OCI-LY3 (cell line): Measurements from ENCODE around the gene EFEMP2.
"Not testable (repeated sequence)": the region's sequence is repeated elsewhere in the genome, so short reads cannot be mapped to it uniquely, and the experiment has no call there.

Experiments used
- H2AFZ ChIP-seq: fragments of 200-600, 300-600 bp; shearing (Covaris generic); 2 replicates; pipeline ENCODE4 v1.6.0; 2014; ENCODE audit warnings: antibody characterized with exemption, low read depth, low read length
- H3K27ac ChIP-seq: fragments of 200-600, 300-600 bp; sonication (generic); 2 replicates; pipeline ENCODE4 v1.5.1; 2014; ENCODE audit warnings: mild to moderate bottlenecking, low read length, moderate library complexity, mixed read lengths
- H3K27me3 ChIP-seq: fragments of 200-600, 300-600 bp; sonication (generic); 2 replicates; pipeline ENCODE4 v1.6.1; 2014; ENCODE audit warnings: low read depth, low read length, mixed read lengths
- H3K36me3 ChIP-seq: fragments of 200-600, 300-600 bp; sonication (generic); replicated peaks from 2 replicates; pipeline ENCODE3; 2014; ENCODE audit warnings: low read depth, low read length, mixed read lengths
- H3K4me1 ChIP-seq: fragments of 300-600, 200-600 bp; sonication (generic); 2 replicates; pipeline ENCODE4 v1.6.1; 2014; ENCODE audit warnings: low read length, mixed read lengths
- H3K4me2 ChIP-seq: fragments of 200-600, 300-600 bp; sonication (generic); 2 replicates; pipeline ENCODE4 v1.6.1; 2014; ENCODE audit warnings: low read length, mixed read lengths
- H3K4me3 ChIP-seq: fragments of 300-600, 200-600 bp; sonication (generic); 2 replicates; pipeline ENCODE4 v1.5.1; 2014; ENCODE audit warnings: antibody characterized with exemption, mild to moderate bottlenecking, low read length, moderate library complexity
- H3K79me2 ChIP-seq: fragments of 300-600, 200-600 bp; shearing (Covaris generic); 2 replicates; pipeline ENCODE4 v1.6.1; 2014; ENCODE audit warnings: mild to moderate bottlenecking, low read length, mixed read lengths
- H3K9ac ChIP-seq: fragments of 300-600, 200-600 bp; shearing (Covaris generic); 2 replicates; pipeline ENCODE4 v1.6.0; 2014; ENCODE audit warnings: mild to moderate bottlenecking, low read length, moderate library complexity
- H3K9me3 ChIP-seq: fragments of 200-600, 300-600 bp; shearing (Covaris generic); 2 replicates; pipeline ENCODE4 v1.6.1; 2014; ENCODE audit warnings: low read length, mixed read lengths; ENCODE audit not compliant: insufficient read depth
- H4K20me1 ChIP-seq: fragments of 200-600, 300-600 bp; sonication (generic); 2 replicates; pipeline ENCODE4 v1.6.1; 2016; ENCODE audit warnings: low read length, mixed read lengths; ENCODE audit not compliant: insufficient read depth
- EZH2phosphoT487 ChIP-seq: fragments of 200-600 bp; shearing (Covaris generic); IDR thresholded peaks from 2 replicates; pipeline ENCODE4 v1.6.1; 2018; ENCODE audit warnings: antibody characterized with exemption, mixed run types, low read depth
- TF ChIP-seq, protein P1 (sequence below): fragments of 200-600, 300-600 bp; sonication (generic); IDR thresholded peaks from 2 replicates; pipeline ENCODE4 v1.5.1; 2014; ENCODE audit warnings: antibody characterized with exemption, low read length, low read depth

EFEMP2 gene

DNA sequence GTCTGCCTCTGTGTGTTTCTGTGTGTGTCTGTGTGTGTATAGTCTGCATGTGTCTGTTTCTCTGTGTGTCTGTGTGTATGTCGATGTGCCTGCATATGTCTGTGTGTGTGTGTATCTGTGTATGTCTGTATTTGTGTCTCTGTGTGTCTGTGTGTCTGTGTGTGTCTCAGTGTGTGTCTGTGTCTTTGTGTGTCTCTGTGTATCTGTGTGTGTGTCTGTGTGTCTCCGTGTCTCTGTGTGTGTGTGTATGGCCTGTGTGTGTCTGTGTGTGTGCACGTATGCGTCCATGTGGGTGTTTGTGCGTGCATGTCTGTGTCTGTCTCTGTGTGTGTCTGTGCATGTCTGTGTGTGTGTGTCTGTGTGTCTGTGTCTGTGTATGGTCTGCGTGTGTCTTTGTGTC is 38.4 kb downstream of the EFEMP2 start:
- Histone ChIP-seq H3K36me3 (no peaks in the 10 kb centered on the region), H3K27me3 (peaks cover 16% of the 10 kb centered on the region), H3K79me2 (no peaks in the 10 kb centered on the region), H2AFZ (no peak overlapping the region), H3K27ac (no peak overlapping the region), H3K4me3 (no peak overlapping the region), H4K20me1 (no peaks in the 10 kb centered on the region), H3K4me1 (no peaks in the 10 kb centered on the region), H3K9me3 (no peaks in the 10 kb centered on the region), H3K9ac (no peak overlapping the region), H3K4me2 (no peak overlapping the region)
- TF ChIP-seq, protein P1, sequence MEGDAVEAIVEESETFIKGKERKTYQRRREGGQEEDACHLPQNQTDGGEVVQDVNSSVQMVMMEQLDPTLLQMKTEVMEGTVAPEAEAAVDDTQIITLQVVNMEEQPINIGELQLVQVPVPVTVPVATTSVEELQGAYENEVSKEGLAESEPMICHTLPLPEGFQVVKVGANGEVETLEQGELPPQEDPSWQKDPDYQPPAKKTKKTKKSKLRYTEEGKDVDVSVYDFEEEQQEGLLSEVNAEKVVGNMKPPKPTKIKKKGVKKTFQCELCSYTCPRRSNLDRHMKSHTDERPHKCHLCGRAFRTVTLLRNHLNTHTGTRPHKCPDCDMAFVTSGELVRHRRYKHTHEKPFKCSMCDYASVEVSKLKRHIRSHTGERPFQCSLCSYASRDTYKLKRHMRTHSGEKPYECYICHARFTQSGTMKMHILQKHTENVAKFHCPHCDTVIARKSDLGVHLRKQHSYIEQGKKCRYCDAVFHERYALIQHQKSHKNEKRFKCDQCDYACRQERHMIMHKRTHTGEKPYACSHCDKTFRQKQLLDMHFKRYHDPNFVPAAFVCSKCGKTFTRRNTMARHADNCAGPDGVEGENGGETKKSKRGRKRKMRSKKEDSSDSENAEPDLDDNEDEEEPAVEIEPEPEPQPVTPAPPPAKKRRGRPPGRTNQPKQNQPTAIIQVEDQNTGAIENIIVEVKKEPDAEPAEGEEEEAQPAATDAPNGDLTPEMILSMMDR = no peak
- no peak for TF ChIP-seq EZH2phosphoT487

DNA sequence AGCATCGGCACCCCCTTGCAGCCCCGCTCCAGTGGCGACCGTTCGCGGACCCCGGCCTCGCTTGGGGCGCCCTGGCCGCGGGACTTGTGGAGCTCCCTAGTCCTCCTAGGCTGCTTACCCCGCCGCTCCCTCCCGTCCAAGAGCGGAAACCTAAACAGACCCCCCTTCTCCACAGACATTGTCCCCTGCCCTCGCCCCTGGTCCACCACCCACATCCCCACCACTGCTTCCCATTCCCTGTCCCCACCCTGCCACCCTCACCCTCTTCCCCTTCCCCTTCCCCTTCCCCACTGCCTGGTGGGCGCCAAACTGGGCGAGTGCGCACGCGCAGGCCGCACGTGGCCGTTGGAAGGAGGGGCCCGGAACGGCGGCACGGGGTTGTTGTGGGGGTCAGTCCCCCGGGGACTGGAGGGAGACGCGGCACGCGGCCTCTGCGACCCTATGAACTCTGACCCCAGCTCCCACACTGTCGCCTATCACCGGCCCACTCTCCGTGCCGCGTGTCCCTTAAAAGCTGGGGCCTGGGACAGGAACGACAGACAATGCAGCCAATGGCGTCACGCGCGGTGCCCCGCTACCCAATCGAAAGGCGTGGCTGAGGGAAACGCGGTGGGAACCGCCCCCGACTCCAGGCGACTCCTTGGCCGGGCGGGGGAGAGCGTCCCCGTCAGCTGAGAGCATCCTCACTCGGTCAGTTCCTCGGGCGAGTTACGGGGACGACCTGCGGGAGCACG is 39.1 kb downstream of the EFEMP2 start, which contains the start of gene SNX32:
Gene SNX32, plus strand, starts transcription at position 667 of the 734 bp plus-strand sequence. CDS start 103 bp downstream, outside the sequence.
- no peak within 1 kb of the TSS for H3K4me3 ChIP-seq
- TF ChIP-seq EZH2phosphoT487 = no peak
- TF ChIP-seq, protein P1 = no peak
- no peaks in the 10 kb centered on the region for H3K4me1 ChIP-seq
- H3K79me2 ChIP-seq = no peaks in the 10 kb centered on the region
- H3K27me3 ChIP-seq = peaks cover 18% of the 10 kb centered on the region
- H3K9ac ChIP-seq = no peak within 1 kb of the TSS
- H3K36me3 ChIP-seq = no peaks in the 10 kb centered on the region
- H3K27ac ChIP-seq = no peak within 1 kb of the TSS
- no peak within 1 kb of the TSS for H3K4me2 ChIP-seq
- H3K9me3 ChIP-seq = no peaks in the 10 kb centered on the region
- H4K20me1 ChIP-seq = no peaks in the 10 kb centered on the region
- no peak within 1 kb of the TSS for H2AFZ ChIP-seq

DNA sequence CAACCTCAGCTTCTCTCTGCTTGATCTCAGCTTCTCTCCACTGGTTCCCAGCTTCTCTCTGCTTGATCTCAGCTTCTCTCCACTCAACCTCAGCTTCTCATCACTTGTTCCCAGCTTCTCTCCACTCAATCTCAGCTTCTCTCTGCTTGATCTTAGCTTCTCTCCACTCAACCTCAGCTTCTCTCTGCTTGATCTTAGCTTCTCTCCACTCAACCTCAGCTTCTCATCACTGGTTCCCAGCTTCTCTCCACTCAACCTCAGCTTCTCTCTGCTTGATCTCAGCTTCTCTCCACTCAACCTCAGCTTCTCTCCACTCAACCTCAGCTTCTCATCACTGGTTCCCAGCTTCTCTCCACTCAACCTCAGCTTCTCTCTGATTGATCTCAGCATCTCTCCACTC is 40.4 kb downstream of the EFEMP2 start:
- H2AFZ ChIP-seq, H3K36me3 ChIP-seq, H3K4me1 ChIP-seq, H3K4me3 ChIP-seq, H4K20me1 ChIP-seq, H3K4me2 ChIP-seq, H3K9me3 ChIP-seq, H3K79me2 ChIP-seq, H3K27ac ChIP-seq, H3K9ac ChIP-seq: not testable (repeated sequence)
- peaks cover 19% of the 10 kb centered on the region for H3K27me3 ChIP-seq

DNA sequence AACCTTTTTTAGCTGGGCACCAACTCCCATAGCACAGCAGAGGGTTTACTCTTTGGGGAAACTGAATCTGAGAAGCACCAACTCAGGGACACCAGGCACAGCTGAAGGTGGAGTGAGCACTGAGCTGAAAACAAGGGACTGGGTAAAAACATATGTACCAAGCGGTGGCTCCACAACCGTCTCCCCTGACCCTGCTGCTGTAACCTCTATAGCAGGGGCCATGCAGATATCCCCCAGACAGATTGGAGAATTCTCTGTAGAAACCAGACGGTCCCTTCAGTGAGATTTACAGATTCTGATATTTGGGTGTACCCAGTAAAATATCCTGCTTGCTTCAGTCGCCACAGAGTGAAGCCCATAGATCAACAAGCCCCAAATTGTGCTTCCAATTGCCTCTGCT is 43.1 kb downstream of the EFEMP2 start:
- no peak overlapping the region for H3K4me3 ChIP-seq
- H4K20me1 ChIP-seq = no peaks in the 10 kb centered on the region
- H3K27ac ChIP-seq = no peak overlapping the region
- no peaks in the 10 kb centered on the region for H3K9me3 ChIP-seq
- no peaks in the 10 kb centered on the region for H3K36me3 ChIP-seq
- no peak overlapping the region for H3K4me2 ChIP-seq
- H3K4me1 ChIP-seq = peaks cover 4% of the 10 kb centered on the region
- TF ChIP-seq EZH2phosphoT487 = no peak
- TF ChIP-seq, protein P1 = no peak
- H3K9ac ChIP-seq = no peak overlapping the region
- no peaks in the 10 kb centered on the region for H3K79me2 ChIP-seq
- no peak overlapping the region for H2AFZ ChIP-seq
- H3K27me3 ChIP-seq = peaks cover 19% of the 10 kb centered on the region
